Inflammatory macrophage treated with lipopolysaccharide for 1 hour (primary cell): Measurements from ENCODE around the gene AMY1C.
"Not testable (repeated sequence)": the region's sequence is repeated elsewhere in the genome, so short reads cannot be mapped to it uniquely, and the experiment has no call there.

Experiments used
- DNase-seq, 2 donors: peaks; one replicate each; pipeline ENCODE4 v3.0.0-alpha.2; 2020 to 2022

Gene AMY1C

GRCh38 chr1:103749598-103749997, at the start of gene AMY1C:
Gene AMY1C, plus strand, starts transcription at chr1:103749898. Its CDS starts 572 bp downstream, at chr1:103750470.
- not testable (repeated sequence) for DNase-seq

- not testable (repeated sequence) for DNase-seq
Observed at GRCh38 chr1:103700669-103701068, 49.0 kb upstream of the AMY1C start.

- DNase-seq: not testable (repeated sequence)
Observed at GRCh38 chr1:103701256-103701655, 48.4 kb upstream of the AMY1C start.

GRCh38 chr1:103707670-103708069, 42.0 kb upstream of the AMY1C start:
- not testable (repeated sequence) for DNase-seq

- DNase-seq: not testable (repeated sequence)
Observed at GRCh38 chr1:103710381-103710780, 39.3 kb upstream of the AMY1C start.

GRCh38 chr1:103717404-103717803, 32.3 kb upstream of the AMY1C start:
- DNase-seq: not testable (repeated sequence)

- DNase-seq: not testable (repeated sequence)
Observed at GRCh38 chr1:103721473-103721872, 28.2 kb upstream of the AMY1C start.

- not testable (repeated sequence) for DNase-seq
Observed at GRCh38 chr1:103735334-103735733, 14.4 kb upstream of the AMY1C start.

- DNase-seq: not testable (repeated sequence)
Observed at GRCh38 chr1:103738031-103738430, 11.7 kb upstream of the AMY1C start.

GRCh38 chr1:103744449-103744848, 5.2 kb upstream of the AMY1C start:
- not testable (repeated sequence) for DNase-seq

GRCh38 chr1:103745040-103745439, 4.7 kb upstream of the AMY1C start:
- DNase-seq: not testable (repeated sequence)

- DNase-seq: not testable (repeated sequence)
Observed at GRCh38 chr1:103748273-103748672, 1.4 kb upstream of the AMY1C start.

GRCh38 chr1:103761896-103762295, 12.2 kb downstream of the AMY1C start:
- DNase-seq: no peak

- no peak for DNase-seq
Observed at GRCh38 chr1:103779932-103780331, 30.2 kb downstream of the AMY1C start.

GRCh38 chr1:103783944-103784377, 34.3 kb downstream of the AMY1C start:
- no peak for DNase-seq

GRCh38 chr1:103788377-103788776, 38.7 kb downstream of the AMY1C start:
- no peak for DNase-seq

GRCh38 chr1:103790172-103790571, 40.5 kb downstream of the AMY1C start:
- DNase-seq: no peak
